HepG2 (cell line): ENCODE data around the gene ADAM10. TPM values are rescaled to one million over a fixed set of nuclear protein-coding genes. Genes with fewer than 3 reads are reported as not detected.

ENCODE experiments used
- AHDC1 ChIP-seq: sonication (generic); formaldehyde crosslinking; IDR thresholded peaks from 2 replicates; pipeline ENCODE4 v1.5.1; 2020; ENCODE audit warnings: mild to moderate bottlenecking, missing genetic modification reagents, borderline replicate concordance
- ARID4A ChIP-seq: sonication (generic); formaldehyde crosslinking; IDR thresholded peaks from 2 replicates; pipeline ENCODE4 v1.5.0; 2020; ENCODE audit warnings: mild to moderate bottlenecking, missing genetic modification reagents, borderline replicate concordance
- FOXK1 ChIP-seq: sonication (generic); formaldehyde crosslinking; IDR thresholded peaks from 2 replicates; pipeline ENCODE4 v1.4.0; 2020; ENCODE audit warnings: low read depth, missing genetic modification reagents, borderline replicate concordance
- MED1 ChIP-seq: sonication (generic); formaldehyde crosslinking; IDR thresholded peaks from 2 replicates; pipeline ENCODE4 v1.4.0; 2020; ENCODE audit warnings: missing genetic modification reagents
- NCOR1 ChIP-seq: fragments of 200-600 bp; sonication (generic); IDR thresholded peaks from 2 replicates; pipeline ENCODE4 v1.7.0; 2017; ENCODE audit warnings: antibody characterized with exemption, low read length, borderline replicate concordance
- RXRB ChIP-seq: IDR thresholded peaks from 2 replicates; pipeline ENCODE4 v1.6.1; 2016; ENCODE audit warnings: borderline replicate concordance, missing genetic modification reagents, missing compliant biosample characterization
- ZNF292 ChIP-seq: sonication (generic); formaldehyde crosslinking; IDR thresholded peaks from 2 replicates; pipeline ENCODE4 v1.8.1; 2022; ENCODE audit warnings: mild to moderate bottlenecking, low read depth, missing genetic modification reagents, borderline replicate concordance
- ZNF609 ChIP-seq: sonication (generic); formaldehyde crosslinking; IDR thresholded peaks from 2 replicates; pipeline ENCODE4 v1.4.0; 2020; ENCODE audit warnings: mild to moderate bottlenecking, missing genetic modification reagents, borderline replicate concordance
- ZNF770 ChIP-seq: sonication (generic); formaldehyde crosslinking; IDR thresholded peaks from 2 replicates; pipeline ENCODE4 v1.5.0; 2020; ENCODE audit warnings: mild to moderate bottlenecking, missing genetic modification reagents
- polyA plus RNA-seq, 8 experiments: library from polyadenylated mRNA; depleted of rRNA in 3 of 8; stranded (reverse) in 7 of 8; unstranded in 1 of 8; fragments of >200 nt; fragmentation: Illumina TruSeq in 4 of 8; extraction: Trizol in 4 of 8; gene quantifications; 2 replicates each; pipeline versions ENCODE4 v1.2.1 to v1.2.3, GENCODE V29; 2011 to 2016; ENCODE audit warnings: low read depth in 4 of 8, missing spikeins in 1 of 8, mixed read lengths in 1 of 8; ENCODE audit not compliant: insufficient read depth in 1 of 8
- total RNA-seq, 5 experiments: library from RNA; depleted of rRNA; stranded (reverse); fragments of >200 nt; fragmentation: Illumina TruSeq; extraction: Trizol; gene quantifications; 2 replicates each; pipeline ENCODE4 v1.2.3, GENCODE V29; 2016; ENCODE audit warnings: low read depth in 1 of 5

ADAM10 gene
- total and polyA plus RNA-seq, 2 of the 13 experiments (the other 11 are each of a cell fraction or from before 2014, with no cell fraction given): 92.7 to 125 TPM

- peak; percentile 21; the same call in 1 of the 2 replicates for TF ChIP-seq AHDC1 (CRISPR knock-in tag)
- peak; percentile 38; the same call in 1 of the 2 replicates for TF ChIP-seq NCOR1
- TF ChIP-seq ZNF292: peak; percentile 61; the same call in 1 of the 2 replicates
- TF ChIP-seq RXRB (CRISPR knock-in tag): peak; percentile 57; the same call in 1 of the 2 replicates
- TF ChIP-seq FOXK1 (CRISPR knock-in tag): peak; percentile 27; the same call in 1 of the 2 replicates
- TF ChIP-seq ZNF609 (CRISPR knock-in tag): peak; percentile 11; the same call in 1 of the 2 replicates
- peak; percentile 52; the same call in 1 of the 2 replicates for TF ChIP-seq MED1 (CRISPR knock-in tag)
- TF ChIP-seq ZNF770: peak; percentile 50; the same call in 1 of the 2 replicates
- peak; percentile 15; the same call in 1 of the 2 replicates for TF ChIP-seq ARID4A (CRISPR knock-in tag)
Measured at GRCh38 chr15:58742819-58743502, 6.5 kb downstream of the ADAM10 start (continued).
